Stimulated activated CD8-positive, alpha-beta memory T cell treated with anti-CD3 and anti-CD28 coated beads, Interleukin-12 subunit alpha, Interleukin-12 subunit beta, amount 100 ng/mL, for 1 hour (primary cell): ENCODE data around the gene SERPINB8.
"Not testable (repeated sequence)": the region's sequence is repeated elsewhere in the genome, so short reads cannot be mapped to it uniquely, and the experiment has no call there.

Experiments used
- DNase-seq: peaks from one replicate; pipeline ENCODE4 v3.0.0-alpha.2; 2020; ENCODE audit warnings: low read depth

Gene SERPINB8, protein sequence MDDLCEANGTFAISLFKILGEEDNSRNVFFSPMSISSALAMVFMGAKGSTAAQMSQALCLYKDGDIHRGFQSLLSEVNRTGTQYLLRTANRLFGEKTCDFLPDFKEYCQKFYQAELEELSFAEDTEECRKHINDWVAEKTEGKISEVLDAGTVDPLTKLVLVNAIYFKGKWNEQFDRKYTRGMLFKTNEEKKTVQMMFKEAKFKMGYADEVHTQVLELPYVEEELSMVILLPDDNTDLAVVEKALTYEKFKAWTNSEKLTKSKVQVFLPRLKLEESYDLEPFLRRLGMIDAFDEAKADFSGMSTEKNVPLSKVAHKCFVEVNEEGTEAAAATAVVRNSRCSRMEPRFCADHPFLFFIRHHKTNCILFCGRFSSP

DNA sequence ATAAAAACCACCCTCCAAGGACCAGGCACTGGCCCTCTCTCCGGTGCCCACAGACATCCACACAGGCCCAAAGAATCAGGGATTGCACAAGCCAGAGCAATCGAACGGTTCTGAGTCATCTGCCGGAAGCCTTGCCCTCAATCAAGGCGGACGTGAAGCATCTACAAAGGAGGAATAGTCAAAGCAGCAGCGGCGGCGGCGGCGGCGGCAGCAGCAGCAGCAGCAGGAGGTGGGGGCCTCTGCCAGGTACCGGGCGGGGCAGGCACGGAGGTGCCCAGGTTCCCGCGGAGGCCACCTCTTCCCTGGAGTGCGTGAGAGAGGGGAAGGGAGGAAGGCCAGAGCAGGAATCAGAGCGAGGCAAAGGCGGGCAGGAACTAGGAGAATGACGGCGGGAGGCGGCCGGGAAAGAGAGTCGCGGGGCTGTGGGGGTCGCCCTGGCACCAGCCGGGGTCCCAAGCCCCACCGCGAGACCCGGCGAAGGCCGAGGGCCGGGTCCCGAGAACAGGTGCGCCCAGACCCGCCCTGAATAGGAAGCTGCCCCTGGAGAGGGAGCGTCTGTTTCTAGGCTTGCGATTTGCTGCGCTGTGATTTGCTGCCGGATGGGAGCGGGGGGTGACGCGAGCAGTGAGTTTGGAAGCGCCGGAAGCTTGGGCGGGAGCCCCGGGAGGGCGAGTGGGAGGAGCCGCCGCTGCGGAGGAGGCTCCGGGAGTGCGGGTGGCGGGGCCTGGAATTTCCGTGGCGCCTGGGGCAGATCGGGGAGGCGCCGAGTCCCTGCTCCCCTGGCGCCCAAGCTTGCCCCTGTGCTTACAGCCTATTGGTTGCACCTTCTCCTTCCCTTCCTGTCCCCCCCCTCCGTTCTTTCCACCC, at the start of gene SERPINB8:
TSS of gene SERPINB8 (plus strand) at position 140 of the 867 bp plus-strand sequence. CDS start 8,228 bp downstream, outside the sequence.
- DNase-seq = peak; percentile 61

DNA sequence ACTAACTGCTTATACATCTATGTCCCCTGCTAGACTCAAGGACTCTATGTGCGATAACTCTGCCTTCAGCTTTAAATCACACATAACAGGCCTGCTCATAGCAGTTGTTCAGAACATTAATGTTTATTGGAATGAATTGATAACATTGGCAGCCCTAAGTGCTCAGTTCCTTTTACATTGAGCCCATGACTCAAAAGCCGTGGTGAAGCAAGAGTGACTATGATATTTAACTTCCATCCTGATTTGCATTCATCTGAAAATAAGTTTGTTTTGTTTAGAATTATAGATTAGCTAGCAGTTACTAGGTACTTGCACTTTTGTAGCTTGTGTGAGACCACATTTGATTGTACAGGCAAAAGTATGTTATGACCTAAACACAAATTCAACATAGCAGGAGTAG, 47.8 kb upstream of the SERPINB8 start:
- DNase-seq = no peak

DNA sequence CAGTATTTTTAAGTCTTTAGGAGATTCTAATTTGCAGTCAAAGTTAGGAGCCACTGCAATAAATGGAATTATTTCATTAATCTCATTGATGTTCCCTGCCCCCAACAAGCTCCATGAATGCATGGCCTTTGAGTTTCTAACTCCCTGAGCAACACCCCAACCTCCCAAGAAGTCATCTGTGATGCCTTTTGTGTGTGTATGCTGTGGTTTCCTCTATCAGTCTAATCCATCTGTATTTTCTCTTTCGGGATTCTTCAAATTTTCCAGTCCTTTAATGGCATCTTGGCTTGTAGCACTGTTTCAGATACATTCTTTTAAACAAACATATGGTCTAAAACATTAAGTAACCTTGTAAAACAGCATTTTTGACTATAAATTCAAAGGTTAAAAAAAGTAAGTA, 45.3 kb upstream of the SERPINB8 start:
- no peak for DNase-seq

DNA sequence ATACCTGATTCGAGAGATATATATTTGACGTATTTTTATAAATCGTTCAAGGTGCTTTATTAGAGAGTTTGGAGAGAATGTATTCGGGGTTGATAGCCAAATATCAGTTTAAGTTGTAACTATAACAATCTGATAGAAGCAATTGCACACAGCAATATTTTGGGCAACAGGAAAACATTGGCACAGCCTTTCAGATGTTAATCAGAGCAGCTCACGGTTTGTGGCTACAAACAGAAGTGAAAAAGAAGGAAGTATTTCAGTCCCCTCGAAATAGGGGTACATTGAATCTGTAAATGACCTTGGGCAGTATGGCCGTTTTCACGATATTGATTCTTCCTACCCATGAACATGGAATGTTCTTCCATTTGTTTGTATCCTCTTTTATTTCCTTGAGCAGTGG, 41.5 kb upstream of the SERPINB8 start:
- no peak for DNase-seq

DNA sequence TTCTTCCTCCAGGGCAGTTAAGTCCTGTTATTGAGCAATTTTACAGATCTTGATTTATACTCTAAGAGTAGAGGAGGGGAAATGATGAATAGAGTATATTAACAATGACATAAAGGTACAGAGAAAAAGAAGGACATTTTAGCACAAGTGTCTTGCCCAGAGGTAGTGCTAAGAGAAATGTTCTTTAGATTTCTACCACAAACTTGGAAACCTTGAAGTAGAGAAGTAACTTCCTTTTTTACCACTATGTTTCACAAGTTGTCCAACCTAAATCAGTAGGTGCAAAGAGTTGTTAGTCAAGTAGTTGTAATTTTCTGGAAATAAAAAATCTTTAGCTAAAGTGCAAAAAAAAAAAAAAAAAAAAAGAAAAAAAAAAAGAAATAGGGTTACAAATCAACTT, 40.5 kb upstream of the SERPINB8 start:
- DNase-seq = not testable (repeated sequence)

DNA sequence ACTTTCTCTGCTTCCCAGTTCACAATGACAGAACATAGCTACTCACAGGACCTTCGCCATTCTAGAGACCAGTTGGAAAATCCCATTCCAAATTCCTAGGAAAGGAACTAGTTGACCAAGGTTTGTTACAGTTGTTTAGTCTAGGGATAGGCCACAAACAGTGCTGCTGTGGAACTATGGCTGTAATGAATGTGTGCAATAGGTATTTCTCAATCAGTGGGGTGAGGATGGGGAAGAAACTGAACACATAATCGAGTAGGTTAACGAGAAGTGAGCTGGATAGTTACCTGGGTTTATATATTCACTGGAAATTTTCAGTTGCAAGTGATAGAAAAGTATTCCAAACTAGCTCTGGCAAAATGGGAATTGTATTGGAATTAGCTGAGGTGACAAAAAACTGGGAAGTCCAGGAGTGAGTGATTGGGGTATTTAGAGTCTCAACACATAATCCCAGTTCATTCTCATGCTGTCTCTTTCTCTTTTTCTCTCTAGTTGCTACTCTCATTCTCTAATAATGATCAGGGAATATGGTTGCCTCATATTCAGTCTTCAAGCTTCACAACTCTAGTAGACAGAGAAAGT, 39.0 kb upstream of the SERPINB8 start:
- DNase-seq = no peak

DNA sequence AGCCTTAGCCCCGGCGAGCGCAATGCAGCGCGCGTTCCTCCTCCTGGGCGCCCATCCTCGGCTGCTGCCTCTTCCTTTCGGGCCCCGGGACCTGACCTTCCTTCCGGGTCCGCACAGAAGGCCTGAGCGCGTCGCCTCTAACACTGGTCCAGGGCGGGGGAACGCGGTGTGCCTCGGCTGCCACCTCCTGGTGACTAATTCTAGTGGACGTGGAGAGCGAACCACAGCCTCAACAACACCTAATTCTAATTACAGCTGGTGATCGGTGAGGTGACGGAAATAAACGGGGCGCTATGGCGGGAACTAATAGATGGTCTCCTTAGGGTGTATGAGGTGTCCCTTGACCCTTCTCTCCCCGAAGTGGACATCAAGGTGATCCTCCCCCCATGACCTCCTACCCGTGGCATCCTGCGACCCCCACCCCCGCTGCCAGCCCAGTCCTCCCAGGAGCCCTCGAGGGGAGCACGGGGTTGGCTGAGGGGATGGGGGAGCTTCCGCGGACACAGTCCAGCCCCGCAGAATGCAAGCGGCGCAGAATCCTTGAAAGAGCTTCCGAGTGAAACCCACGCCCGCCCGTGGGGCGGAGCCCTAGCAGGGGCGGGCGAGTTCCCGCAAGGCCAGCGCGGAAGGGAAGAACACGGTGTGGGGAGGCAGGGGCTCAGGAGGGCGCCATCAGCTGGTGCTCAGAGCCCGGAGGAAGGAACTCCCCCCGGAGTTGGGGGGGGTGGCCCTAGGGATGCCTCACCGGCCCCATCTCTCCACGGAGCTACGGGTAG, 33.5 kb upstream of the SERPINB8 start:
- DNase-seq = peak; percentile 20

DNA sequence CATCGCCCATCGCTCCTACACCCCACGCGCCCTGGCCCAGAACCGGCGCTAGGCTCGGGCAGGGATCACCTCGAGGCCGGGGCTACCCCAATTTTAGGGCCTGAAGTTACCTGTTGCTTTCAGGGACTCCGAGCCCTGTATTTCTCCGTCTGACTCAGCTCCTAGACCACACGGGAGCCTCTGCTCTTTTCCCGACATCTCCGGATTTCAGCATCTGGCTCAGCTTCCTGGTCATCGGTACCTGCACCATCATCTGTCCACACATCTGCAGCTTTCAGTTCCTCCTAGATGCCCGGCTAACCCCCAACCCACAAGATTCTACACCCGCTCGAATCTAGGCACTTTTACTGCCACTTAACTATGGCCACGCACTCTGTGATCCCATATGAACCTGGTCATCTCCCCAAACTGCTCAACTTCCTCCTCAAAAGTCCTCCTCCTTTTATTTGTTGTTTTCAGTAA, 32.9 kb upstream of the SERPINB8 start:
- no peak for DNase-seq

DNA sequence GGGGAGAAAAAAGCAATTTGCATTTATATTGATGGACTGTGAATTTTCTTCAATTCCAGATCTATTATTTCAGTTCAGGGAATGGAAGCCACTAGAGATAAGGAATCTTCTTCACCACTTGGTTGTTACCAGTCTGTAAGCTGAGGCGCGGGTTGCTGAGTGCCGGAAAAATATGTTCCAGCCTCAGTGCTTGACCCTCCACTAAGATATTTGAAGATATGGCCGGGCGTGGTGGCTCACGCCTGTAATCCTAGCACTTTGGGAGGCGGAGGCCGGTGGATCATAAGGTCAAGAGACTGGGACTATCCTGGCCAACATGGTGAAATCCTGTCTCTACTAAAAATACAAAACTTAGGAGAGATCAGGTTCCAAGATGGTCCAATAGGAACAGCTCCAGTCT, 29.9 kb upstream of the SERPINB8 start:
- no peak for DNase-seq

DNA sequence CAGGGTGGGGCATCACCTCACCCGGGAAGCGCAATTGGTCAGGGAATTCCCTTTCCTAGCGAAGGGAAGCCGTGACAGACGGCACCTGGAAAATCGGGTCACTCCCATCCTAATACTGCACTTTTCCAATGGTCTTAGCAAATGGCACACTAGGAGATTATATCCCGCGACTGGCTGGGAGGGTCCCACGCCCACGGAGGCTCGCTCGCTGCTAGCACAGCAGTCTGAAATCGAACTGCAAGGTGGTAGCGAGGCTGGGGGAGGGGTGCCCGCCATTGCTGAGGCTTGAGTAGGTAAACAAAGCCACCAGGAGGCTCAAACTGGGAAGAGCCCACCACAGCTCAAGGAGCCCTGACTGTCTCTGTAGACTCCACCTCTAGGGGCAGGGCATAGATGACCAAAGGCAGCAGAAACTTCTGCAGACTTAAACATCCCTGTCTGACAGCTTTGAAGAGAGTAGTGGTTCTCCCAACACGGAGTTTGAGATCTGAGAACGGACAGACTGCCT, 29.3 kb upstream of the SERPINB8 start:
- DNase-seq = not testable (repeated sequence)

DNA sequence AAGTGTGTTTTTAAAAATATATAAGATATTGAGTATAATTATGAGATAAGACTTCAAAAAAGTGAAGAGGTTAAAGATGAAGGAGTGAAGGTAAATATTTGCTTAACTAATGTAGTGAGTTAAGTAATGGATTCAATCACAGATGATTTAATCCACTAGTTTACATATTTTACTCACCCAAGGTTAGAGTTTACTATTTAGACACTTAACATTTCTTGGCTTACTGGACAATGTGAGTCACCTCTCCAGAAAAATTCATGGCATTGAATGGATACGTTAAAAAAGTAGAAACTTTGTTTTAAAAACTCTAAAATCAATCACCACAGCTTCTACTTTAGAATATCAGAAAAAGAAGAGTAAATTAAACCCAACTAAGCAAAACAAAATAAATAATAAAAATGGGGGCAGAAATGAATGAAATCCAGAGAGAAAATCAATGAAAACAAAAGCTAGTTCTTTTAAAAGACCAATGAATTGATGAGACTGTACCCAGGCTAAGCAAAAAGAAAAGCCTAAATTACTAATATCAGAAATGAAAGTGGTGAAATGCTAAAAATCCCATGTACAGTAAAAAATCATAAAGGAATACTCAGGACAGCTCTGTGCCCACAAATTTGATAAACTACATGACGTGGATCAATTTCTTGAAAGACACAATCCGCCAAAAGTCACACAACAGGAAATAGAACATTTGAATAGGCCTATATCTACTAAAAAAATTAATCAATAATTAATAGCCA, 22.7 kb upstream of the SERPINB8 start:
- DNase-seq = no peak

DNA sequence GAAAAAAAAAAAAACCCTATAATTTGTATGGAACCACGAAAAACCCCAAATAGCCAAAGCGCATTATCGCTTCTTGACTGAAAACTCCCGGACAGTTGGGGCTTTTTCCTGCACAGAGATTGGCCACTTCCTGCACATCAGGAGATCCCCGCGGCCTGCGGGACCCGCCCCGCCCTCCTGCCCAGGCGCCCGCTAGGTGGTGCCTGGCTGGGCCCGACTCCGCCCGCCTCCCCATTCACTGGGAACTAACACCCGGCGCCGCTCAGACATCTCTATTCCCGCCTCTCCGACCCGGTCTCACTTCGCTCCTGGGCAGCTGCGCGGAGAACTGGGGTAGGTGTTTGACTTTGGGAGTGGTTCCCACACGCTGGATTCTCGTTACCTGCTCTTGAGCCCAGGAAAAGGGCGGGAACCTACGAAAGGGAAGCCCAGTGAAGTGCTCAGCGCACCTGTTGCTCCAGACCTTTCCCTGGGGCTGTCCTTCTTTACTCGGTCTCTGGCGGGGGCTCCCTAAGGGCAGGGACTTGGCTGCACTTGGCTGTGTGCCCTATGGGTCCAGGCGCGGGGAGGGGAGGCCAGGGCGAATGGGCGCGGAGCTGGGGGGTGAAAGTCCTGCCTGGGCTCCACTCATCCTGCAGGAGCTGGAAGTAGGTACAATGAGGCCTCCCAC, 20.7 kb upstream of the SERPINB8 start, which contains the start of gene HMSD:
TSS of gene HMSD (plus strand) at position 234 of the 670 bp plus-strand sequence. CDS start 4,155 bp downstream, outside the sequence.
- no peak for DNase-seq

DNA sequence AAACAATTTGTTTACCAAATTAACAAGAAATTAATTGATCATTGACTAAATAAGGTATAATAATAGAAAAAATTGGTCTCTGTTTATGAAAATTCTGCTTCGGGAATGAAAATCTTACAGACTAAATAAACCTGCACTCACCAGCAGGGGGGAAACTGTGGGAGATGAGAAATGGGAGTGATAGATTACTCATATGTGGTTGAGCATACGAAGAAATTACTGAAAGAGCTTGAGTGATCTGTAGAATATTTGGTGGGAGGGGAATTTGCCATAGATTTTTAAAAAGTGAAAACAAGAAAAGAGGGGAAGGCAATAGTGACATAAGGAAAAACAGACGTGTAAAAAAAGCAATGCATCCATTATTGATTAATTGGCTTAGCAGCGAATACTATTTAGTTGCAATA, 18.6 kb upstream of the SERPINB8 start:
- DNase-seq = no peak

DNA sequence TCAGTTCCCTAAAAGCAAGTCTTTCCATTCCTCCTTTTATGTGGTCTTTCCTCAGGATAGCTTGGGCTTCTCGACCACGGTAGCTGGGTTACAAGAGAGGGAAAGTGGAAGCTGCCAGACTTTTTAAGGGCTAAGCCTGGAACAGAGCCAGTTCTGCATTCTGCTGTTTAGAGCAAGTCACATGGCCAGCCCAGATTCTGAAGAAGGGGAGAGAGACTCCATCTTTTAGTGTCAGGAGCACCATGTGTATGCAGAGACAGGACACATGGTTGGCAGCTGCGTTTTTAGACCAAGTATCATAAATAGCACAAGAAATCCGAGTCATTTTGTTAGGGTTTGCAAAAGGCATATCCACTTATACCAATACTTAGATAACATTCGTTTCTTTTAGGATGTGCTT, 16.1 kb upstream of the SERPINB8 start:
- no peak for DNase-seq

DNA sequence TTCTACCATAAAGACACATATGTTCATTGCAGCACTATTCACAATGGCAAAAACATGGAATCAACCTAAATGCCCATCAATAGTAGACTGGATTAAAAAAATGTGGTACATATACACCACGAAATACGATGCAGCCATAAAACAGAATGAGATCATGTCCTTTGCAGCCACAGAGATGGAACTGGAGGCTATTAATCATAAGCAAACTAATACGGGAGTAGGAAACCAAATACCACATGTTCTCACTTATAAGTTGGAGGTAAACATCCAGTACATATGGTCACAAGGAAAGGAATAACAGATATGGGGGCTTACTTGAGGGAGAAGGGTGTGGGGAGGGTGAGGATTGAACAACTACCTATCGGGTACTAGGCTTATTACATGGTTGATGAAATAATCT, 13.1 kb upstream of the SERPINB8 start:
- no peak for DNase-seq

DNA sequence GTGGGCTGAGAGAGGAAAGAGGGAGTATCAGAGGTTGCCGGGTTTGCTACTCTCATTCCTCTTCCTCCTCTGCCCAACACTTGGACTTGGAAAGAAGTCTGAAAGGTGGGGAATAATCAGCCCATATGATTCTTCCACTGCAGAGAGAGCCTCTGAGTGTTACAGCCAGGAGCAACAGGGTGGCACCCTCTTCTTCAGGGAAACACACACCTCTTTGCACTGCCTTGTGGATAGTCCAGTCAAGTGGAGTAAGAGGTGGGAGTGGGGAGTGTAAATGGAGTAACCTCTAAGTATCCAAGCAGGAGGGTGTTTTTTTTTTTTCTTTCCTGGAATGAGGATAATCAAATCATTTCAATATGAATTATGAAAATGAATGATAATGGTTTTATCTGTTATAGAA, 9.0 kb upstream of the SERPINB8 start:
- no peak for DNase-seq

DNA sequence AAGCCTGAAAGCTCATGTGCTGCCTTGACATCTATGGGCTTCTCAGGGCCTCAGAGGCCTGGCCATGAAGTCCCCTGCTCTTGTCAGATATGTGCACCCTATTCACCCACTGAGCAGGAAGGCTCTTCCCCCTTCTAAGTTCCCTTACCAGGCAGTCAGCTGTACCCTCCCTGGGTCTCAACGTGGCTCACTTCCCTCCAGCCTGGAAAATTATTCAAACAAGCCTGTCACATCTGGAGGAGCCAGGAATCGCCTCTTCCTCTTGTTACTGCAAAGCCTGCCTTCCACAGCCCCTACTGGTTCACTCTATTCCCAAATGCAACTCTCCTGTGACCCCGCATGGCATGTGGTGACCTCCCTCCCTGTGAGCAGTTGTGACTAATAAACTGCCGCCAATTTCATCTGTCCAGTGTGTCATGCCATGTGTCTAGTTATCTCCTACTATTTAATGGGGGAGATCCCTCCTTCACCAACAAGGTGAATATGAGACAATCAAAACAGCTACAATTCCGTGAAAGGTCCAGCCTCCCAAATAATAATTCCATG, 8.4 kb upstream of the SERPINB8 start:
- no peak for DNase-seq

DNA sequence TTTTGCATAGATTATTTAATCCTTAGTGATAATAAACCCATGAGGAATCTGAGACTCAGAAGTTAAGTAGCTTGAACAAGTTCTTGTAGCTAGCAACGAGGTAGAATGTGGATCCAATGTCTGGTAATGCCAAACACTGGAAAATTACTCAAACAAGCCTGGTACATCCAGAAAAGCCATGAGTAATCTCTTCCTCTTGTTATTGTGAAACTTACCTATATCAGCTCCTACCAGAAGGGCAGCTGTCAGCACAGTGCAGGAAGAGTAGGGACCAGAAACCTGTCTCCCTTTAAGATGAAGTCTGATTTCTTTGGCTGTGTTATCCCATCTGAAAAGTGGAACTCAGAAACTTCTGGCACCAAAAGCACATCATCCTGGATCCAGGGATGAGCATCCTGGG, 7.7 kb upstream of the SERPINB8 start:
- no peak for DNase-seq

DNA sequence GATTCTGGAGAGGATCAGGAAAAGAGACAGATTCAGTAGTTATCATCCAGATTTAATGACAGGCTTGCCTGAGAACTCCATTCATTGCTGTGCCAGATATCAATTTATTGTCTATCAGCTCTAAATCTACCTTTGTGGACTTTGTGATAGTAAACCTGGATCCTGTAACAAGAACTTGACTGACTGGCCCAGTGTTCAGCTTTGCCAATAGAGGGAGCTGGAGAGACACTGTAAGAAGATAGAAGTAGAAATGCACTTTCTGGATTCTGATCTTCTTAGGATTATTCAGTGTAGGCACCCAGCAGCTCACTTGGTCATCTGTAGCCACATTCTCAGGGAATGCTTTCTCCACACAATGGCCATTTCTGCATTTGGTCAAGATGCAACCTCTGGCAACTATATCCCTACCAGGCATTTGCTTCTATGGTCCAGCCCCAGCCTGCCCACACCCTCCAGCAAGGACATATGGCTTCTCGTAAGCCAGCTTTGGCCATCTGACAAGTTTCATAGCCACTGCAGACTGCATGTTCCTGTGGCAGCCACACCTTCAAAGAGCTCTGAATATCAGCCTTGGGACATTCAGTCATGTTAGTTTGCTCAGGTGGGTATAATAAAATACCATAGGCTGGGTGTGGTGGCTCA, 6.1 kb upstream of the SERPINB8 start:
- no peak for DNase-seq

DNA sequence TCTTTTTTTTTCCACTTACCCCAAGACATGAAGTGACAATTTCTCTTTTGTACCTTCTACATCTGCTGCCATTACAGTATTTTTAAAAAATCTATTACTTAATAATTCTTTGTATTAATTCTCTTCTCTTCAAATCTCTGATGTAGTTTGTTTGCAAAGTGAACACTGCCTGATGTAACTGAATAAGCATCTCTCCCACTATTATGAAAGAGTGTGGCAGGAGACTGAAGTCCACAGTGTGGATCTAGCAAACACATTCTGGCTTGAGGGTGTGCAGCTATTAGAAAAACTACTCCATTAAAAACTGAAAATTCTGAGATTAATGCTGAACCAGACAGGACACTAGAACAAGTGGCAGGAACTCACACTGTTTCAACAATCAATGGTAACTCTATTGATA, 5.0 kb upstream of the SERPINB8 start:
- no peak for DNase-seq
